Smooth muscle cell (in vitro differentiated cells): ENCODE data around the gene C16orf86. TPM values are rescaled to one million over a fixed set of nuclear protein-coding genes. Genes with fewer than 3 reads are reported as not detected.

Experiments
- DNase-seq: peaks from one replicate; lab custom pipeline; 2025; ENCODE audit not compliant: unreplicated experiment; lab: John Stamatoyannopoulos, UW
- H2AFZ ChIP-seq: fragments of 200-600 bp; sonication (generic); 2 replicates; pipeline ENCODE4 v1.6.0; 2016; ENCODE audit warnings: antibody characterized with exemption, low read depth, mild to moderate bottlenecking
- H3F3A ChIP-seq: fragments of 200-600 bp; sonication (generic); 2 replicates; pipeline ENCODE4 v1.6.0; 2017; ENCODE audit warnings: antibody characterized with exemption, low read depth
- H3K27ac ChIP-seq: fragments of 200-600 bp; sonication (generic); 2 replicates; pipeline ENCODE4 v1.5.1; 2016; ENCODE audit warnings: low read depth, mild to moderate bottlenecking
- H3K27me3 ChIP-seq: fragments of 200-600 bp; sonication (generic); 2 replicates; pipeline ENCODE4 v1.6.1; 2016; ENCODE audit warnings: low read depth, mild to moderate bottlenecking
- H3K36me3 ChIP-seq: fragments of 200-600 bp; sonication (generic); 2 replicates; pipeline ENCODE4 v1.5.1; 2016; ENCODE audit warnings: low read depth
- H3K4me1 ChIP-seq: fragments of 200-600 bp; sonication (generic); 2 replicates; pipeline ENCODE4 v1.5.1; 2016; ENCODE audit warnings: low read depth
- H3K4me2 ChIP-seq: fragments of 200-600 bp; sonication (generic); 2 replicates; pipeline ENCODE4 v1.6.0; 2016; ENCODE audit warnings: mild to moderate bottlenecking
- H3K4me3 ChIP-seq: fragments of 200-600 bp; sonication (generic); 2 replicates; pipeline ENCODE4 v1.5.1; 2016; ENCODE audit warnings: mild to moderate bottlenecking
- H3K79me2 ChIP-seq: fragments of 200-600 bp; sonication (generic); 2 replicates; pipeline ENCODE4 v1.6.0; 2016; ENCODE audit warnings: low read depth, mild to moderate bottlenecking
- H3K9ac ChIP-seq: fragments of 200-600 bp; sonication (generic); 2 replicates; pipeline ENCODE4 v1.6.0; 2016; ENCODE audit warnings: low read depth
- H3K9me3 ChIP-seq: fragments of 200-600 bp; sonication (generic); replicated peaks from 2 replicates; pipeline ENCODE4 v1.5.1; 2016; ENCODE audit warnings: low read depth
- H4K20me1 ChIP-seq: fragments of 200-600 bp; sonication (generic); 2 replicates; pipeline ENCODE4 v1.6.0; 2016; ENCODE audit warnings: low read depth
- WGBS: methylation state at CpG from one replicate; pipeline ENCODE4 v1.1.7; 2016; ENCODE audit warnings: low lambda C conversion rate; 5-methylcytosine and 5-hydroxymethylcytosine counted together
- polyA plus RNA-seq: library from polyadenylated mRNA; unstranded; fragments of >200 nt; fragmentation: Nextera tagmentation; extraction: Ambion mirVana; gene quantifications from 2 replicates; pipeline ENCODE4 v1.2.1, GENCODE V29; 2016
- total RNA-seq: library from RNA; depleted of rRNA; stranded (reverse); fragments of >200 nt; gene quantifications from 2 replicates; pipeline ENCODE4 v1.2.3, GENCODE V29; 2014
- TF ChIP-seq, protein P1 (sequence below): fragments of 200-600 bp; sonication (generic); IDR thresholded peaks from 2 replicates; pipeline ENCODE4 v1.5.1; 2017; ENCODE audit warnings: borderline replicate concordance, mild to moderate bottlenecking, antibody characterized with exemption; ENCODE audit not compliant: insufficient read depth, poor library complexity, severe bottlenecking

Gene C16orf86
- total and polyA plus RNA-seq, 2 experiments from 2014 or later = 3.4 to 8.5 TPM

DNA sequence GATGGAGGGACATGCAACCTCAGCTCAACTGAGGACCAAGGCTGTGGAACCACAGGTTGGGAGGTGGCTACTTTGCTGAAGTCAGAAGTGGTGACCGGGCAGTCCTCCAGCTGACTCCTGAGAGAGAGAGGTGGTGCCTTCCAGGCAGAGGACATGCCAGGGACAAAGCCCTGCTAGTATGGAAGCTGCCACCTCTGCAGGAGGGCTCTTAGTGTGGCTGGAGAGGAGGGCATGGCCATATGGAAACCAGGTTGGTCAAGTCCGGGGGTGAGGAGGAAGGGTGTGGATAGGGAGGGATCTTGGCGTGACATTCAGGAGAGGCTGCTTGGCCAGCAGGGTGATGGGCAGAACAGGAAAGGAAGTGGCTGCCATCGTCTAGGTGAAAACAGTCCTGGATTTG, 5.7 kb downstream of the C16orf86 start:
- no peaks in the 10 kb centered on the region for H3K36me3 ChIP-seq
- TF ChIP-seq, protein P1, sequence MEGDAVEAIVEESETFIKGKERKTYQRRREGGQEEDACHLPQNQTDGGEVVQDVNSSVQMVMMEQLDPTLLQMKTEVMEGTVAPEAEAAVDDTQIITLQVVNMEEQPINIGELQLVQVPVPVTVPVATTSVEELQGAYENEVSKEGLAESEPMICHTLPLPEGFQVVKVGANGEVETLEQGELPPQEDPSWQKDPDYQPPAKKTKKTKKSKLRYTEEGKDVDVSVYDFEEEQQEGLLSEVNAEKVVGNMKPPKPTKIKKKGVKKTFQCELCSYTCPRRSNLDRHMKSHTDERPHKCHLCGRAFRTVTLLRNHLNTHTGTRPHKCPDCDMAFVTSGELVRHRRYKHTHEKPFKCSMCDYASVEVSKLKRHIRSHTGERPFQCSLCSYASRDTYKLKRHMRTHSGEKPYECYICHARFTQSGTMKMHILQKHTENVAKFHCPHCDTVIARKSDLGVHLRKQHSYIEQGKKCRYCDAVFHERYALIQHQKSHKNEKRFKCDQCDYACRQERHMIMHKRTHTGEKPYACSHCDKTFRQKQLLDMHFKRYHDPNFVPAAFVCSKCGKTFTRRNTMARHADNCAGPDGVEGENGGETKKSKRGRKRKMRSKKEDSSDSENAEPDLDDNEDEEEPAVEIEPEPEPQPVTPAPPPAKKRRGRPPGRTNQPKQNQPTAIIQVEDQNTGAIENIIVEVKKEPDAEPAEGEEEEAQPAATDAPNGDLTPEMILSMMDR = no peak
- no peaks in the 10 kb centered on the region for H3K9me3 ChIP-seq
- DNase-seq = no peak
- H2AFZ ChIP-seq = no peak overlapping the region
- H4K20me1 ChIP-seq = no peaks in the 10 kb centered on the region
- H3F3A ChIP-seq = no peaks in the 10 kb centered on the region
- WGBS = 85% methylated on average over 4 of the region's 4 CpGs
- peaks cover 4% of the 10 kb centered on the region for H3K4me1 ChIP-seq
- H3K27me3 ChIP-seq = no peaks in the 10 kb centered on the region
- no peak overlapping the region for H3K27ac ChIP-seq
- H3K79me2 ChIP-seq = no peaks in the 10 kb centered on the region
- H3K4me3 ChIP-seq = no peak overlapping the region
- no peak overlapping the region for H3K9ac ChIP-seq
- no peak overlapping the region for H3K4me2 ChIP-seq

DNA sequence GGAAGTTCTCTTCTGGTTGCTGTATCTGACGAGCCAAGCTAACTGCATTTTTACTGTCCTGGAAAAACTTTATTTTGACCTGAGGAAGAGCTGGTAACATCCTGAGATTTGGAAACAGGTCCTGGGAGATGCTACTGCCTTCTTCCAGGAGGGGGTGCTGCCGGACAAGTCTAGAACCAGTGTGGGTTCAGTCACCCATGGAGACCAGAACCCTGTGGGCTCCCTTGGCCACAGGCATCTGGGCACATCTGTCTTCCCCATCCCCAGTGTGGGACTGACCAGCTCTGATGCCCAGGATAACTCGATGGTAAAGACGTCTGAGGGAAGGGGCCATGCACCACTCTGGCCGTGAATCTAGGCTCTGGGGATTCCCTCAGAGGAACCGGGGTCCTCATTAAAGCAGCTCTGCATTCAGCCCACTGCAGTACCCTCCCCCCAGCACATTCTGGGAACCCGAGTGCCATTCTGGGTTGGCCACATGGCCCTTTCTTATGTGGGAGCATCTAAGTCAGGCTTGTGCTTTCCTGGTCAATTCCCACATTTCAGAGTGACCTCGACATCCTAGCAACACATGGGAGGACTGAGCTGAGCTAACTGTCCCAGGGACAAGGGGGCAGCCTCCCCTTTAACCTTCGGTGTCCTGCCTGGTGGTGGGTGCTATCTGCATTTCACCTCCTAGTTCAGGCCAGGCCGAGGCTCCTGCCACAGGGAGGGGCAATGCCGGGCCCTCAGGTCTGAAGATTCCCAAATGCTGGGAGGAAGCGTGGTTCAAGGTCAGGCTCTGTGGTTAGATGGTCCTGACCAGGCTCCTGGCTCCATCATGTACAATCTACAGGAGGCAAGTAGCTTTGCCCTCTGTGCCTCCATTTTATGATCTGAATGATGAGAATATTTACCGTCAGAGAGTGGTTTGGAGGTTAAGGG, 6.4 kb downstream of the C16orf86 start:
- TF ChIP-seq, protein P1 = peak; percentile 61
- Histone ChIP-seq H3K79me2 (no peaks in the 10 kb centered on the region), H2AFZ (no peak overlapping the region), H3K9me3 (no peaks in the 10 kb centered on the region), H3K36me3 (no peaks in the 10 kb centered on the region), H3K4me3 (no peak overlapping the region), H3K9ac (no peak overlapping the region), H3K4me2 (no peak overlapping the region), H3K4me1 (no peaks in the 10 kb centered on the region), H4K20me1 (no peaks in the 10 kb centered on the region), H3K27ac (no peak overlapping the region), H3F3A (no peaks in the 10 kb centered on the region), H3K27me3 (no peaks in the 10 kb centered on the region)
- DNase-seq = no peak
- WGBS = 71% methylated on average over 13 of the region's 13 CpGs

DNA sequence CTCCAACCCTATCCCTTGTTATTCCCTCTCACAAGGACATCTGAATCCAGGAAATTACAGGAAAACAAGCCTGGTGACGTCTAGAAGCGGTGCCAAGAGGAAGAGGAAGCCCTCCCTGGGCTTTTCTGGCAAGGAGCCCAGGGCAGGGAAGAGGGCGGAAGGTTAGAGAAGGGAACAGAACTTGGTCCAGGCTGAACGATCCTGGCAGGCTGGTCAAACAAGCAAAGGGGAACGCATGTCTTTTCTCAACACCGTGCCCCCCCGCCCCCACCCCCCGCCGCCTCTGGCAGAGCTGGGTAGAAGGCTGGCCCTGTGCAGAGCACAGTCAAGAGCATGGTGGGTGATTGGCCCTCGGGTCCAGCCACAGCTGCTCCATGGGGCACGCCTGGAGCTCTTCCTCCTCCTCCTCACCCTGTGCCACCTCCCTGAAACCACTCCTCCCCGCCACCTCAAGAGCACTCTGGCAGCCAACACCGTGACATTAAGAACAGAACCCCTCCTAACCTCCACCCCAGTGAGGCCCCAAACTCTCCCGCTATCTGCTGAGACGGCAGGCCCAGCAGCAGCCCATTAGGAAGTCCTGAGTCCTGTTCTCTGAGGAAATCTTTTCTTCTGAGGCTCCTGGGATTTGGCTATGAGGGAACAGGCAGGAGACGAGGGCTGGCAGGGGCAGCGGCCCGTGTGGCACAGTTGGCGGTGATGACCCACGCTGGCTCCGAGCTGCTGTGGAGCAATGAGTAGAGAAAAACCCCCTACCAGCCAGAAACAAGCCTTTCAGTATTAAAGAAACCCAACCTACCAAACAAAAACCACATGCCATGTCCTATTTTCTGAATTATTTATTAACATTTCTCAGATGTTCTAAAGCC, 7.3 kb downstream of the C16orf86 start:
- whole genome bisulfite sequencing = 86% methylated on average over 16 of the region's 21 CpGs

More for the DNA sequence above, 7.3 kb downstream of the C16orf86 start:
- H3K9ac ChIP-seq = no peak overlapping the region
- no peak for DNase-seq
- H3F3A ChIP-seq = no peaks in the 10 kb centered on the region
- H3K4me1 ChIP-seq = no peaks in the 10 kb centered on the region
- TF ChIP-seq, protein P1 = no peak
- H3K27ac ChIP-seq = no peak overlapping the region
- no peak overlapping the region for H3K4me3 ChIP-seq
- H3K27me3 ChIP-seq = no peaks in the 10 kb centered on the region
- H4K20me1 ChIP-seq = no peaks in the 10 kb centered on the region
- H3K79me2 ChIP-seq = no peaks in the 10 kb centered on the region
- H2AFZ ChIP-seq = no peak overlapping the region
- H3K4me2 ChIP-seq = no peak overlapping the region
- H3K9me3 ChIP-seq = no peaks in the 10 kb centered on the region
- no peaks in the 10 kb centered on the region for H3K36me3 ChIP-seq
